HuH-7.5 (cell line): ENCODE results near the gene SSX2.
"Not testable (repeated sequence)": the region's sequence is repeated elsewhere in the genome, so short reads cannot be mapped to it uniquely, and the experiment has no call there.

ENCODE experiments used
- DNase-seq: peaks from one replicate; pipeline ENCODE4 v3.0.0; 2011; ENCODE audit warnings: low spot score

SSX2 gene, protein sequence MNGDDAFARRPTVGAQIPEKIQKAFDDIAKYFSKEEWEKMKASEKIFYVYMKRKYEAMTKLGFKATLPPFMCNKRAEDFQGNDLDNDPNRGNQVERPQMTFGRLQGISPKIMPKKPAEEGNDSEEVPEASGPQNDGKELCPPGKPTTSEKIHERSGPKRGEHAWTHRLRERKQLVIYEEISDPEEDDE

DNA sequence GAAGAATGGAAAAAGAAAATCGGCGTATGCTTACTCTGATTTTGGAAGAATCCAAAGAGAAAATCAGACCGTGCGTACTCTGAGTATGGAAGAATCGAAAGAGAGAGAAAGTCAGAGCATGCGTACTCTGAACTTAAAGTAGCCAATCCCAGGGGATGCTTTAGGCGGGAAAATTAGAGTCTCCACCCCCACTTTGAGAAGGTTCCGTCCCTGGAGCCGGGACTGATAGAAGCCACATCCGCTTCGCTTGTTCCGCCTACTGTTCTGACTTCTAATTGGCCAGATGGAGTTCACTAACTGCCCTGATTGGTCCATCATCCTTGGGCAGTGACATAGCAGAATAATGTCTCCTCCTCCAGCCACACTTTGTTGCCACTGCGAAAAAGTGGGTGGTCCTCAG lies at the start of gene SSX2:
Gene SSX2 (minus strand): TSS at position 101 of the 400 bp plus-strand sequence. CDS start 1,429 bp downstream, outside the sequence.
- DNase-seq = not testable (repeated sequence)

DNA sequence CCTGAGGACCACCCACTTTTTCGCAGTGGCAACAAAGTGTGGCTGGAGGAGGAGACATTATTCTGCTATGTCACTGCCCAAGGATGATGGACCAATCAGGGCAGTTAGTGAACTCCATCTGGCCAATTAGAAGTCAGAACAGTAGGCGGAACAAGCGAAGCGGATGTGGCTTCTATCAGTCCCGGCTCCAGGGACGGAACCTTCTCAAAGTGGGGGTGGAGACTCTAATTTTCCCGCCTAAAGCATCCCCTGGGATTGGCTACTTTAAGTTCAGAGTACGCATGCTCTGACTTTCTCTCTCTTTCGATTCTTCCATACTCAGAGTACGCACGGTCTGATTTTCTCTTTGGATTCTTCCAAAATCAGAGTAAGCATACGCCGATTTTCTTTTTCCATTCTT lies 44.0 kb upstream of the SSX2 start, which contains the start of gene SSX2B:
Gene SSX2B (plus strand): TSS at position 301 of the 400 bp plus-strand sequence. CDS start 1,429 bp downstream, outside the sequence.
- DNase-seq = not testable (repeated sequence)

DNA sequence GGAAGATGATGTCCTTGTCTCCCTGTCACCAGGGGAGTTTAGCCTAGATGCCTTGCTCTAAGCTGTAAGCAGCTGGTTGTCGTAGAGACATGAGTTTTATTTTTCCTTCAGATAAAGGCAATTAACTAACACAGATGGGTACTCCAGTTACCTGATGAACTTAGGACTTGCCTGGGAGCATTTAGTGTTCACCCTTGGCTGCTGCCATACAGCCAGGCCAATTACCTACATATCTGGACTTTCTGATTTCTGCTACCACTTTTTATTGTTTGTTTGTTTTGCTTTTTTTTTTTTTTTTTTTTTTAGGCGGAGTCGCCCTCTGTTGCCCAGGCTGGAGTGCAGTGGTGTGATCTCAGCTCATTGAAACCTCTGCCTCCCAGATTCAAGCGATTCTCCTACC lies 14.9 kb downstream of the SSX2 start:
- not testable (repeated sequence) for DNase-seq

DNA sequence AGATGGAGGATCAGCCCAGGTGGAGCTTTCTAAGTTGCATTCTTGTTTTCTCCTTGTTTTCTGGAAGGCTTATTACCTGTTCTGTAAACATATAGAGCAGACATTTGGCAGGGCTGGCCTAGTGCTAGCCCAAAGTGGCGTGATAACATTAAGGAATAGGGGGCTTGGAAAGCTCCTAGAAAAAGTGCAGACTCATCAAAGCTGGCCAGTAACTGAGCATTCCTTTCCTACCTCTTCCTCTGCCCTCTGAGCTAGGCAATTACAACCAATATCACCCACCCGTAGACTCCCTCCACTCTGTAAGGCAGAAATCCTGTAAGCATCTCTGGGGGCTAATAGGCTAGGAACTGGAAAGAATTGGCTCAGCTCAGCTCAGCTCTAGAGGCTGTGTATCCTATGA lies 44.8 kb downstream of the SSX2 start:
- not testable (repeated sequence) for DNase-seq

DNA sequence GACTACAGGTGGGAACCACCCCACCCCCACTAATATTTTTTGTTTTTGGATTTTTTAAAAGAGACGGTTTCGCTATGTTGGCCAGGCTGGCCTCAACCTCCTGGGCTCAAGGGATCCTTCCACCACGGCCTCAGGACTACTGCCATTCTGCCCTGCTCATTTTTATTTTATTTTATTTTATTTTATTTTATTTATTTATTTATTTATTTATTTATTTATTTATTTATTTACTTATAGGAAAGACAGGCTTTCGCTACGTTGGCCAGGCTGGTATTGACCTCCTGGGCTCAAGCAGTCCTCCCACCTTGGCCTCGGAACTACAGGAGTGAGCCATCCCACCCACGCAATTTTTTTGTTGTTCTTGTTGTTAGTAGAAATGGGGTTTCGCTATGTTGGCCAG lies 51.5 kb downstream of the SSX2 start:
- not testable (repeated sequence) for DNase-seq

DNA sequence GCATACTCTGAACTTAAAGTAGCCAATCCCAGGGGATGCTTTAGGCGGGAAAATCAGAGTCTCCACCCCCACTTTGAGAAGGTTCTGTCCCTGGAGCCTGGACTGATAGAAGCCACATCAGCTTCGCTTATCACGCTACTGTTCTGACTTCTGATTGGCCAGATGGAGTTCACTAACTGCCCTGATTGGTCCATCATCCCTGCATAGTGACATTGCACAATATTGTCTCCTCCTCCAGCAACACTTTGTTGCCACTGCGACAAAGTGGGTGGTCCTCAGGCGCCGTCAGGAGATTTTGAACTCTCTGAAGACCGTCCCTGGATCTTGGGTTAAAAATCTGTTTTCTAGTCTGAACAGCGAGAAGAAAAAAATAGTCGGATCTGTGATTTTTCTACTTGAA lies 52.2 kb downstream of the SSX2 start, which contains the start of gene SSX7:
Gene SSX7 (minus strand): TSS at position 101 of the 400 bp plus-strand sequence. CDS start 1,428 bp downstream, outside the sequence.
- not testable (repeated sequence) for DNase-seq

DNA sequence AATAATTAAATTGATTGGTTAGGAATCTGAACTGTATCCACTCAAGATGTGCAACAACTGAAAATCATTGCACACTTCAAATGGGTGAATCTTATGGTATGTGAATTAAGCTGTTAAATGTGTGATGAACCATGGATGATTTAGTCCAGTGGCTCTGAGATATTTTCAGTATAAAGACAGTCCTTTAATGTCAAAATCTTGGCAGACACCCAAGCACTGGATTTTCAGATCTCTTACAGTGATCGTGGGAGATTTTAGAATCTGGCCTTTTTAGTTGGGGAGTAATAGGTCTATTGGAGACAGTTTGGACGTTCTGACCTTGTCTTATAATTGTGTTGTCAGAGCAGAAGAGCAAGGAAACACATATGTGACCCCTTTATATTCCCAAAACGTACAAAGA lies 56.3 kb downstream of the SSX2 start:
- not testable (repeated sequence) for DNase-seq

DNA sequence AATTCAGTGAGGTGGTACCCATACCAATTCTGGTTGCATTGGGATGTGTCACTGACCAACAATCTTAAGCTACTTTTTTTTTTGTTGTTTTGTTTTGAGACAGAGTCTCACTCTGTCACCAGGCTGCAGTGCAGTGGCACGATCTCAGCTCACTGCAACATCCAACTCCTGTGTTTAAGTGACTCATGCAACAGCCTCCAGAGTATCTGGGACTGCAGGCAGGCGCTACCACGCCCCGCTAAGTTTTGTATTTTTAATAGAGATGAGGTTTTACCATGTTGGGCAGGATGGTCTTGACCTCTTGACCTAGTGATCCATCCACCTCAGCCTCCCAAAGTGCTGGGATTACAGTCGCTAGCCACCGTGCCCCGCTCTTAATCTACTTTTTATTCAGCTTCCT lies 58.0 kb downstream of the SSX2 start:
- not testable (repeated sequence) for DNase-seq
